GM19395 (cell line): Measurements from ENCODE around the gene ANKRD7.

Experiments used
- ATAC-seq: cut with Tn5 transposase; IDR thresholded peaks from one replicate; pipeline ENCODE4 v1.9.1; 2021; ENCODE audit warnings: mild to moderate bottlenecking, moderate library complexity; ENCODE audit not compliant: unreplicated experiment

The ANKRD7 gene, protein sequence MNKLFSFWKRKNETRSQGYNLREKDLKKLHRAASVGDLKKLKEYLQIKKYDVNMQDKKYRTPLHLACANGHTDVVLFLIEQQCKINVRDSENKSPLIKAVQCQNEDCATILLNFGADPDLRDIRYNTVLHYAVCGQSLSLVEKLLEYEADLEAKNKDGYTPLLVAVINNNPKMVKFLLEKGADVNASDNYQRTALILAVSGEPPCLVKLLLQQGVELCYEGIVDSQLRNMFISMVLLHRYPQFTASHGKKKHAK

DNA sequence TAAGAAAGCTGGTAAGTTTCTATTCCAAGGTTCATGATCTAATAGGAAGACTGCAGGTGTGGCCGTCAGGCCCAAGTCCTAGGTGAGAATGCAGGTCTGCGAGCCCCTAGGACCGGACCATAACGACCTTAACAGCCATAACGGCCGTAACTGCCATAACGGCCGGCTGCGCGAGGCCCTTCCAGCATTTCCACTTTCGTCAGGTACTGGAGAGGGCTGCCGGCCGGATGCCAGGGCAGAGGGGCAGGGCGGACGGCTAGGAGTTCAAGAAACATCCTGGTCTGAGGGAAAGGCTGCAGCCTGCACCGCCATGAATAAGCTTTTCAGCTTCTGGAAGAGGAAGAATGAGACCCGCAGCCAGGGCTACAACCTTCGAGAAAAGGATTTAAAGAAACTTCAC lies at the start of gene ANKRD7:
Gene ANKRD7, plus strand, starts transcription at position 184 of the 400 bp plus-strand sequence. Its CDS starts 127 bp downstream, at position 311.
- no peak for ATAC-seq

- no peak for ATAC-seq
These were observed 48.8 kb upstream of the ANKRD7 start for GRCh38 chr7:118175740-118176139.

DNA sequence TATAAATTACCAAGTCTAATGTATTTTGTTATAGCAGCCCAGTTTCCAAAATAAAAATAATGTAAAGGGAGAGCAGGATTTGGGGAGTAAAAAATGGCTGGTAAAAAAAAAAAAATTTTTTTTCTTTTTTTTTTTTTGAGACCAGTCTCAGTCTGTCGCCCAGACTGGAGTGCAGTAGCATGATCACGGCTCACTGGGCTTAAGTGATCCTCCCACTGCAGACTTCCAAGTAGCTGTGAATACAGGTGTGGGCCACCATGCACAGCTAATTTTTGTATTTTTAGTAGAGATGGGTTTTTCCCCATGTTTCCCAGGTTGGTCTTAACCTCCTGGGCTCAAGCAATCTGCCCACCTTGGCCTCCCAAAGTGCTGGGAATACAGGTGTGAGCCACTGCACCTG lies 45.3 kb upstream of the ANKRD7 start:
- no peak for ATAC-seq

- no peak for ATAC-seq
These were observed 41.7 kb upstream of the ANKRD7 start for GRCh38 chr7:118182593-118183427.

DNA sequence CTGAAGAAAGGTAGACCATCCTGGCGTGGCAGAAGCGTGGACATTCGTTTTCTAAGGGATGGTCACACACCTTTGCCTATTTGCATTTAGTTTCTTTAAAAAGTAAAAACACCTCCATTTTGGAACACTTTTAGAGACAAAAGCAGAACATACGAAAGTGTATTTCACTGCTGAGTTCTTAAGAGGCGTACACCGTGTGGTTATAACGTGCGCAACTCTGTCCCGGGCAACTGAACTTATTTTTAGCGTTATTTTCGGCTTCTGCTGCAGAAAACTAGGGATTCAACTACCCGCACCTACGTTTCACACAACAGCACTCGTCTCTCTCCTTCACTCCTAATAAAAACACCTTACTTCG lies 41.1 kb upstream of the ANKRD7 start:
- ATAC-seq, result peak; percentile 3

DNA sequence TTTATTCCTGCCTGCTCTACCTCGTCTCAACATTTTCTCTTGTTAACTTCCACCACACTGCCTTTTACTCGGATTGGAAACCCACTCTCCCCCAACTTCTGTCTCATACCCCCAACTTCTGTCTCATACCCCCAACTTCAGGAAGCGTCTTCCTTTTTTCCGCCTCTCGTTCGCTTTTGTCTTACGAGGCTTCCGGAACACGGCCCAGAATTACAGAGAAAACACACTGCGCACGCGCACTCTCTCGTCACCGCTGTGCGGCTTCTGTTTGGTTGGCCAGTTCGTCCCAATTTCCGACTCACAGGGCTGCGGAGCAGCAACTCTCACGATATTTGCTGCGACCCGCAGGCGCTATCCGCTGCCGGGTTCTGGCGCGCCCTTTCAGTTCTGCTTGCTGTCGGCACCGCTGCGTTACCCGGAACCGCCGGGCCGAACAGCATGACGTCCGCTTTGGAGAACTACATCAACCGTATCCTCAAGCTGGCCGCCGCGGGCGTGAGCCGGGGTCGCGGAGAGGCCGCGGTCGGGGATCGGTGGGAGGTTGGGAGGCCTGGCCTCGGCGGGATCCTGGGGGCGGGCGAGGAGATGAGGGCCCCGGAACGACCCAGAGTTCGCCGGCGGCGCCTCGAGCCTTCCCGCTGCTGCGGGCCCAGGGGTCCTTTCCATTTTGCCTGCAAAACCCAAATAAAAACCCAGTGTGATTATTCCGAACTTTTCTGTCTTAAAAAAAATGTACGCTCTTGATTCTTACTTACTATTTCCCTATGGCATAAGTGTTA lies 40.5 kb upstream of the ANKRD7 start, which contains the start of gene LSM8:
Gene LSM8, plus strand, starts transcription at position 379 of the 779 bp plus-strand sequence. Its CDS starts 60 bp downstream, at position 439.
- ATAC-seq, result peak; percentile 96

DNA sequence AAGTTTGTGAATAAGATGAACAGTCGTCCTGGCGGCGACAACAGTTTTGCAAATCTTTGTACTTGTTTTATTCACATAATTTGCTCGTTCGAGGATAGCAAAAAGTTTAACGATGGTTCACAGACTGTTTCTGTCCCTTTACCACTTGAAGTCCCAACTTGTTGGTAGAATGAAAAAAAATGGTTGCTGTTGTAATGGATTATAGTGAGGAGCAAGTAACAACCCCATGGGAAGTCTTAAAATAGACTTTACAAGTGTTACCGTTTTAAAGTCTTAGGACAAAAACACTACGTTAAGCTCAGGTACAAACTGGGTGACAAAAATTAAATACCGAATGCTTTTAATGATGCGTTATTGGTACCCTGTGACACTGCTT lies 40.0 kb upstream of the ANKRD7 start:
- no peak for ATAC-seq

DNA sequence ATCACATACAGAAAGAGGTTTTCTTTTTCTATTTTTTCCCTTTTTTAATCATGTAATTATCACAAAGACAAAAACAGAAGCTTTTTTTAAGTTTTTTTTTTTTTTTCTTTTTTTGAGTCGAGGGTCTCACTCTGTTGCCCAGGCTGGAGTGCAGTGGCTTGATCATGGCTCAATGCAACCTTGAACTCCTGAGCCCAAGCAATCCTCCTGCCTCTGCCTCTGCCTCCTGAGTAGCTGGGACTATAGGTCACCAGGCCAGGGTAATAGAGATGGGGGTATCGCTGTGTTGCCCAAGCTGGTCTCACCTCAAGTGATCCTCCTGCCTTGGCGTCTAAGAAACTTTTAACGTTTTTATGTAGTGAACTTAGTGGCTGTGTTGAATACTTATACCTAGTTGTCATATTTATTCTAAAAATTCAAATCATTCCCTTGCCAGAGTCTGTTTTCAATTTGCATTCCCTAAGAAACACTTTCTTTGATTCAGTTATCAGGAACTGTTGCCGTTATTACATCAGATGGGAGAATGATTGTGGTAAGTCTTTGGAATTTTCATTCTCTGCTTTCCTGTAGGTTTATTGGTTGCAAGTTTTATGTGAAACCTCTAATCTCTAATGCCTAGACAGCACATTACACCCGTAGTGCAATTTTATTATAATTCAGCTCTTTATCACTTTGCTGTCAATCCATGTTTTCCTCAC lies 39.2 kb upstream of the ANKRD7 start:
- ATAC-seq, result no peak

DNA sequence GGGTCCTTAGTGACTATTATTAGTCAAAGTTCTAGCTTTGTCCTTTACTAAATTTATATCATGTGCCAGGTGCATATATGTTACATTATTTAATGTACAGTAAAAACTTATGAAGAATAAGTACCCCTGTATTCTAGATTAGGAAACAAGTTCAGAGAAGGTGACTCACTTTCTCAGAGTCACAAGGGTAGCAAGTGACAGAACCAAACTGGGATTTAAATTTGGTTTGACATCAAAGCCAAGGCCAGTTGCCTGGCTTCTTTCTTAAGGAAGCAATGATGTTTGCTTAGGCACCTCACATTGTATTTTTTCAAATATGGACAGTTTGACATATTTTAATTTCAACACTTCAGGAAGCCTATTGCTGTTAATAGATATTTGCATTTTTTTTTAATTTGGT lies 38.0 kb upstream of the ANKRD7 start:
- ATAC-seq, result no peak

DNA sequence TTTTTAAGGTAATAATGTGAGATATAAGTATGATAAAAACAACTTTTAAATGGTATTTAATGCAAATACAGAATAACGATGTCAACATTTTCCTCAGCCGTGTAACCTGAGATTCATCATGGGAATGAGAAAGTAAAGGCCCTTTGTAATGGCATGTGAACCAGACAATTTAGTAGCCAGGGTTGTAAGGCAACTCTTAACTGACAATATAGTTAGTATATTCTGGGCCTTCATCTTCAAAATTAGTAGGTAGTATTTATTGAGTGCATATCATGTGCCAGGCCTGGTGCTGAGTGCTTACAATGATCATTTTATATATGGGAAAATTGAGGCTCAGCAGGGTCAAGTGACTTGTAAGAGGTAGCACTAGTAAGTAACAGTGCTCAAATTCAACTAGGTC lies 29.9 kb upstream of the ANKRD7 start:
- no peak for ATAC-seq

DNA sequence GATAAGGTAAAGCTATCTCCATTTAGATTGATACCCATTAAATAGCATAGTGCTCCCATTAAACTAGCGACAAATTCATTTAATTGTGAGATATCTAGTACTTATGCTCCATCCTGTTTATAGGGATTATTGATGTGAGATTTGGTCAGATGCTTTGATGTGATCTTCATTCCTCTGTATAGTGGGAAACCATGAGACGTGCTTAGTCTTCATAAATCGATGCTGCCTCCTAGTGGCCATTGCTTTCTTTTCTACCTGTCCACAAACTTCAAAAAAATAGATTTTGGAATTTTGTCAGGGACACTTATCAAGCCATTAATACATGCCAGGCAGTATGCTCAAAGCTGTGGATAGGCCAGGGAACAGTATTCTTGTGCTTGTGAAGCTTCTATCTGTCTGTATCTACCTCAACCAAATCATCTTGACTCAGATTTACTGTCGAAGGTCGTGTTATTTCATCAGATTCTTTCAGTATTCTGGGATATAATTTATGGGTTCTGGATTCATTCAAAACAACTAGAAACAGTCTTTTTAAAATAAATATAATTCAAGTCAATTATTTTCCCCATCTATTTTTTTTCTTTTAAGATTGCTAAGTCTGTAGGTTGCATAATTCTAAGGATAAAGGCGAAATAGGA lies 28.5 kb upstream of the ANKRD7 start:
- peak; percentile 83 for ATAC-seq

DNA sequence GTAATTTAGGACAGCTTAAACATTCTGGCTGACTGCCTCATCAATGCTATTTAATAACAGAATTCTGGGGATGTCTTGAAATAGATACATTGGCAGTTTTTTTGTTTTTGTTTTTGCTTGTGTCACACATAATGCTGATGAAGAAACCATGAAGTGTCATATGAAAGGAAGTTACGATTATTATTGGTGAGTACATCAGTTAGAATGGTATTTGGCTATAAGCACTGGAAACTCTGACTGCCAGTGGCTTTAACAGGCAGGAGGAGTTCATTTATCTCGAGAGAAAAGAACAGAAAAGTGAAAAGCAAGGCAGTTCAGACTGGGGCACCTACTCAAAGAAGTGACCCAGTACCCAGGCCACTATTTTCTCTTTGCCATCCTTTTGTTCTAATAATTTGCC lies 22.4 kb upstream of the ANKRD7 start:
- no peak for ATAC-seq

DNA sequence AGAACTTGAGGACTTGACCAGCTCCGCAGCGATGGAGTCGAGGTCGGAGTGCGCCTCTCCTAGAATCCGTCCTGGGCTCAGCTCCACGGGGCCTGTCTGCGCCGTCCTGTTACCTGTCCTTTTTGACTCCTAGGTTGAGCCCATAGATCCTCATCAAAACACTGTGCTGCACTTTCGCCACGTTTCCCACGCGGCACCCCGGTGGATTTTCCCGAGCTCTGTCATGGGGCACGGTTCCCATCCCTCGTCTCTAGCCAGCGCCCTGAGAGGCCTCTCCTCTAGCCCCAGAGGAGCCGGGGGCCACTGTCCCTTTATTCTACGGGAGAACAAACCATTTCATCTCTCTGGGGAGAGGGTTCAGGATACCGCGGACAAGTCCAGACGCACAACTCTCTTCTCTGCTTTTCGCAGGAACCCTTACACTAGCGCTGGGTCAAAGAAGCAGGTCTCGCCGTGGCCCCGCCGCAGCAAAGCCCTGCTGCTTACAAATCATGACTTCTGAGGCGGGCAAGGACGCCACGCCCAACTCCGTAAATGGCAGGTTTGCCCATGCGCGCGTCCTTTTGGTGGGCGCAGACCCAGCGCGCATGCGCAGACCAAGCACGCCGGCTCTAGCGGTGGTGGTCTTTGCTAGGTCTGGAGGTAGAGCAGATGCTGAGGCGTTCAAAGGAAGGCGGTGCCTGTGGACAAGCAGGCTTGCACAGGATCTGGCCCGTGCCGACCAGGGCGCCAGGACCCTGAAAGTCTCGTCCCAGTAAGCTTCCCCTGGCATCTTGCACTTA lies 10.3 kb upstream of the ANKRD7 start:
- ATAC-seq, result peak; percentile 95

- peak; percentile 5 for ATAC-seq
These were observed 9.7 kb upstream of the ANKRD7 start for GRCh38 chr7:118214833-118215182.

- ATAC-seq, result no peak
These were observed 7.3 kb upstream of the ANKRD7 start for GRCh38 chr7:118217210-118217619.

GRCh38 chr7:118218413-118219156 lies 5.9 kb upstream of the ANKRD7 start:
- ATAC-seq, result no peak

DNA sequence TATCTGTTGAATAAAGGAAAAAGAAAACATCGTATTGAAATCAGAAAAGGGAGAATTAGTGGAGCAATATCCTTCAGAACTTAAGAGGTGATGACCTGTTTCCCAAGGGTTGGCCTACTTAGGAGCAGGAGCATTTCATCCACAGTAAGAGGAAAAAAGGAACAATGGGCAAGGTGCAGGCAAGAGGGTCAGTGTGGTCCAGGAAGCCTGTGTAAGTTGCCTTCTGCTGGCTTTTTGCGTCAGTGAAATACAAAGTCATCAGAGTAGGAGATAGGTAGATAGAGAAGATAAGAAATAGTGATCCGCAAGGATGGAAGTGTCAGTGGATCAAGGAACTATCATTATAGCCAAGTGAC lies 5.4 kb upstream of the ANKRD7 start:
- ATAC-seq, result no peak

DNA sequence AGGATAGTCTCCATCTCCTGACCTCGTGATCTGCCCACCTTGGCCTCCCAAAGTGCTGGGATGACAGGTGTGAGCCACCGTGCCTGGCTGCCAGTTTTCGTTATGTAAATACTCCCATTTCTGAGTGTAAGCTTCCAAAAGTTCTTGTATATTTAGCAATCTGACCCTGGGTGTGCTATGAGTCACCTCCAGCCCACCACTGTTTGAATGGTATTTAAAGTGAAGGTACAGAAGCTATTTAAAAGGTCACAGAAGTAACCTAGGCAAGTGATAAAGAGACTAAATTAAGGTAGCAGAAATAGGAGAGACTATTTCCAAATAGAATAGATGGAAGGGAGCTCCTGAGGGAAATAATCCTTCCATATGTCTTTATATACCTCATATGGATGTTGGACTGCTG lies 3.9 kb upstream of the ANKRD7 start:
- no peak for ATAC-seq

DNA sequence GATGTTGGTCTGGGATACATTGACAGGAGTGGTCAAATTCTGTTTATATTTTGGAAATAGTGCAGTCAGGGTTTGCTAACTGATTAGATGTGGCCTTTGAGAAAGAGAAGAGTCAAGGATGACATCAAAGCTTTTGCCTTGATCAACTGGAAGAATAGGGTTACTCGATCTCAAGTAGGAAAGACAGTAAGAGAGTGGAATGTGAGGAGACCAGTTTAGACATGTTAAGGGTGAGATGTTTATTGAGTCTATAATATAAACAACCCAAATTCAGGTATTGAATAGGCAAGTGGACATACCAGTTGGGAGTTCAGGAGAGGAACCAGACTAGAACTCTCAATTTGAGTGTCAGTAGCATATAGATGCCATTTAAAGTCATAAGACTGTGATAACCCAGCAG lies 1.9 kb upstream of the ANKRD7 start:
- ATAC-seq, result no peak
